A673 (cell line): ENCODE measurements around the gene SLC35E2B. TPM values are rescaled to one million over a fixed set of nuclear protein-coding genes. Genes with fewer than 3 reads are reported as not detected.

Experiments
- BruUV-seq: library from RNA; stranded (reverse); fragments of 400-500 nt; replicated peaks from 2 replicates; lab custom pipeline; 2021; lab: Mats Ljungman, UMichigan
- CTCF ChIA-PET: fragments of 300-600 bp; sonication (Branson Sonifier 250); formaldehyde crosslinking; loops from one replicate; lab custom pipeline; 2022; ENCODE audit warnings: antibody characterized with exemption; lab: Charles Lee
- POLR2A ChIA-PET: fragments of 300-600 bp; sonication (Branson Sonifier 250); formaldehyde crosslinking; loops from one replicate; lab custom pipeline; 2022; ENCODE audit warnings: antibody characterized with exemption; ENCODE audit not compliant: low non-redundant PET; lab: Charles Lee
- DNase-seq: peaks from one replicate; pipeline ENCODE4 v3.0.0-alpha.2; 2015; ENCODE audit warnings: low spot score
- H3K27ac ChIP-seq: fragments of 200-600 bp; sonication (generic); 2 replicates; pipeline ENCODE4 v1.5.1; 2016; ENCODE audit warnings: mixed run types, low read depth, mild to moderate bottlenecking, mixed read lengths, antibody characterized with exemption, low read length; ENCODE audit not compliant: poor library complexity, severe bottlenecking
- H3K27me3 ChIP-seq: fragments of 200-600 bp; sonication (generic); replicated peaks from 2 replicates; pipeline ENCODE4 v1.6.1; 2017; ENCODE audit warnings: mixed run types, low read depth, mild to moderate bottlenecking, mixed read lengths, antibody characterized with exemption, low read length; ENCODE audit not compliant: insufficient read depth, poor library complexity
- H3K36me3 ChIP-seq: fragments of 200-600 bp; sonication (generic); 2 replicates; pipeline ENCODE4 v1.6.1; 2016; ENCODE audit warnings: mixed run types, mild to moderate bottlenecking, mixed read lengths, antibody characterized with exemption, low read length; ENCODE audit not compliant: insufficient read depth, poor library complexity, severe bottlenecking
- H3K4me1 ChIP-seq: fragments of 200-600 bp; sonication (generic); 2 replicates; pipeline ENCODE4 v1.6.1; 2017; ENCODE audit warnings: mixed run types, mild to moderate bottlenecking, mixed read lengths, antibody characterized with exemption, low read length; ENCODE audit not compliant: insufficient read depth, poor library complexity, severe bottlenecking
- H3K4me3 ChIP-seq: fragments of 200-600 bp; sonication (generic); 2 replicates; pipeline ENCODE4 v1.5.1; 2016; ENCODE audit warnings: low read depth, mixed run types, mild to moderate bottlenecking, mixed read lengths, low read length; ENCODE audit not compliant: poor library complexity, severe bottlenecking
- H3K9me3 ChIP-seq: fragments of 200-600 bp; sonication (generic); 2 replicates; pipeline ENCODE4 v1.6.1; 2016; ENCODE audit warnings: mixed run types, low read depth, mild to moderate bottlenecking, mixed read lengths, antibody characterized with exemption, low read length; ENCODE audit not compliant: poor library complexity, severe bottlenecking
- CTCF ChIP-seq: fragments of 300-800, 200-600 bp; sonication (generic); conservative IDR thresholded peaks from 2 replicates; pipeline ENCODE4 v1.5.1; 2017; ENCODE audit warnings: low read depth, mild to moderate bottlenecking, antibody characterized with exemption, low read length, moderate library complexity, mixed read lengths
- EZH2 ChIP-seq: fragments of 200-600 bp; sonication (generic); IDR thresholded peaks from 2 replicates; pipeline ENCODE4 v1.6.1; 2017; ENCODE audit warnings: borderline replicate concordance, low read depth, mild to moderate bottlenecking, mixed read lengths, antibody characterized with exemption, low read length; ENCODE audit not compliant: poor library complexity, severe bottlenecking
- intact Hi-C: fragments of 100-400 bp; cut with micrococcal nuclease; formaldehyde crosslinking; loops from one replicate; pipeline ENCODE4 v1.10.0; 2022; ENCODE audit not compliant: unreplicated experiment
- total RNA-seq: library from RNA; stranded (reverse); gene quantifications from 2 replicates; pipeline ENCODE4 v1.2.3, GENCODE V29; 2021

The SLC35E2B gene
- total RNA-seq, 1 experiment from 2014 or later: 56.3 TPM

- no peak overlapping the region for H3K4me3 ChIP-seq
- TF ChIP-seq EZH2 (no peak), CTCF (no peak)
- H3K27me3 ChIP-seq: peaks cover 18% of the 10 kb centered on the region
- no peaks in the 10 kb centered on the region for H3K9me3 ChIP-seq
- DNase-seq: no peak
- POLR2A ChIA-PET: no interaction called here
- no peaks in the 10 kb centered on the region for H3K36me3 ChIP-seq
- CTCF ChIA-PET: no interaction called here
- peaks cover 15% of the 10 kb centered on the region for H3K4me1 ChIP-seq
- BruUV-seq: no TSS peak
- intact Hi-C loops: no loop called here
- H3K27ac ChIP-seq: no peak overlapping the region
Measured at GRCh38 chr1:1629430-1630190, 63.0 kb downstream of the SLC35E2B start.

DNA sequence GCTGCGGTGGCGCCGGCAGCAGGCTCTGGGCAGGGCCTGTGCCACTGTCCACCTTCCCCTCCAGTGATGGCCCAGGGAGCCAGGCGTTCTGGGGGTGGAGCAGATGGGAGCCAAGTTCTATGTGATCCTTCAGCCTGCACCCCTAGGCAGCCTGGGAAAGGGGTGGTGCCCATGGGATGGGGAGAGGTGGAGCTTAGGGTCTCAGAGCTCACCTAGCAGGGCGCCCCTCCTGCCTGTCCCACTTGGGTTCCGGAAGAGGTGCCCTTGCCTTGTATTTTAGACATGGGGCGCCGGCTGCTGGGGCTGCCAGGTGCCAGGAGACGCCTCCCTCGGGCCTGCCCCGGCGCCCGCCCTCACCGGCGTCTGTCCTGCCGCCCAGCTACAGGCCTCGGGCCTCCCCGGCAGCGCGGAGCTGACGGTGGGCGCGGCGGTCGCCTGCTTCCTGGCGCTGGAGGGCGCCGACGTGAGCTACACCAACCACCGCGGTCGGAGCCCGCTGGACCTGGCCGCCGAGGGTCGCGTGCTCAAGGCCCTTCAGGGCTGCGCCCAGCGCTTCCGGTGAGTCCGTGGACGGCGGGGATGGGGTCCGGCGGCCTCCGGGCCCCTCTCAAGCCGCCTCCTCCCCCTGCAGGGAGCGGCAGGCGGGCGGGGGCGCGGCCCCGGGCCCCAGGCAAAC, 63.7 kb downstream of the SLC35E2B start:
- DNase-seq: no peak
- Histone ChIP-seq H3K4me3 (no peak overlapping the region), H3K4me1 (peaks cover 15% of the 10 kb centered on the region), H3K9me3 (no peaks in the 10 kb centered on the region), H3K27ac (no peak overlapping the region), H3K27me3 (peaks cover 18% of the 10 kb centered on the region), H3K36me3 (no peaks in the 10 kb centered on the region)
- ChIA-PET POLR2A (no interaction called here), CTCF (no interaction called here)
- BruUV-seq: no TSS peak
- no peak for TF ChIP-seq CTCF
- TF ChIP-seq EZH2: no peak
- intact Hi-C loops: no loop called here

DNA sequence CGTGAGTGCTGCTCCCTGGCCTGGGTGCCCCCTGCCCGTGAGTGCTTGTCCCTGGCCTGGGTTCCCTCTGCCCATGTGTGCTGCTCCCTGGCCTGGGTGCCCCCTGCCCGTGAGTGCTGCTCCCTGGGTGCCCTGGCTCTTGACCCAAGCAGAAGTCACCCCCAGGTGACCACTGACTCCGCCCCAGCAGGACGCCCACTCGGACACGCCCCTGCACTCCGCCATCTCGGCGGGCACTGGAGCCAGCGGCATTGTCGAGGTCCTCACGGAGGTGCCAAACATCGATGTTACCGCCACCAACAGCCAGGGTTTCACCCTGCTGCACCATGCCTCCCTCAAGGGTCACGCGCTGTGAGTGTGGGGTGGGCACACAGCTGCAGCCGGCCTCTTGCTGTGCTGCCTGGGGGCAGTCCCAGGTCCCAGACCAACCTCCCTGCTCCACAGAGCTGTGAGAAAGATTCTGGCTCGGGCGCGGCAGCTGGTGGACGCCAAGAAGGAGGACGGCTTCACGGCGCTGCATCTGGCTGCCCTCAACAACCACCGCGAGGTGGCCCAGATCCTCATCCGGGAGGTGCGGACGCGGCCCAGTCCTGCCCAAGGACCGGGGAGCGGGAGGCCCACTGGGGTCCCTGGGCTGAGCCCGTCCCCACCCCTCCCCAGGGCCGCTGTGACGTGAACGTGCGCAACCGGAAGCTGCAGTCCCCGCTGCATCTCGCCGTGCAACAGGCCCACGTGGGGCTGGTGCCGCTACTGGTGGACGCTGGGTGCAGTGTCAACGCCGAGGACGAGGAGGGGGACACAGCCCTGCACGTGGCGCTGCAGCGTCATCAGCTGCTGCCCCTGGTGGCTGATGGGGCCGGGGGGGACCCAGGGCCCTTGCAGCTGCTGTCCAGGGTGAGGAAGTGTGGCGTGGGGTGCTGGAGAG, 64.5 kb downstream of the SLC35E2B start:
- Histone ChIP-seq H3K4me1 (peaks cover 15% of the 10 kb centered on the region), H3K27me3 (peaks cover 18% of the 10 kb centered on the region), H3K27ac (no peak overlapping the region), H3K9me3 (no peaks in the 10 kb centered on the region), H3K36me3 (no peaks in the 10 kb centered on the region), H3K4me3 (no peak overlapping the region)
- DNase-seq: no peak
- BruUV-seq: no TSS peak
- CTCF ChIA-PET: no interaction called here
- POLR2A ChIA-PET: no interaction called here
- TF ChIP-seq EZH2 (no peak), CTCF (no peak)
- intact Hi-C loops: no loop called here
